K562 (cell line): ENCODE results near the gene PTPN5. TPM values are rescaled to one million over a fixed set of nuclear protein-coding genes. Genes with fewer than 3 reads are reported as not detected.

Experiments
- ATAC-seq: fragments of 200-7000 bp; cut with Tn5 transposase; 3 replicates; pipeline ENCODE4 v1.9.1; 2020; ENCODE audit warnings: moderate library complexity
- BruUV-seq: library from RNA; stranded (reverse); fragments of 400-500 nt; replicated peaks from 2 replicates; lab custom pipeline; 2021; lab: Mats Ljungman, UMichigan
- CTCF ChIA-PET: fragments of 300-600 bp; formaldehyde crosslinking; extraction: SDS; loops from one replicate; lab custom pipeline; 2021; ENCODE audit warnings: low intra/inter-chr PET ratio; lab: Yijun Ruan, JAX
- POLR2A ChIA-PET: fragments of 300-600, 350-650 bp; sonication (Branson Sonifier 250); formaldehyde crosslinking; extraction: SDS; loops from one replicate; lab custom pipeline; 2021; ENCODE audit warnings: antibody characterized with exemption, inconsistent platforms; lab: Yijun Ruan, JAX
- DNase-seq, 4 experiments: peaks; one replicate each; pipeline versions ENCODE4 v3.0.0 to v3.0.0-alpha.2; 2011 to 2018; ENCODE audit warnings: low spot score in 3 of 4, mixed read lengths in 3 of 4; ENCODE audit errors: extremely low read depth in 1 of 4
- FAIRE-seq: peaks from 2 replicates; lab custom pipeline; 2011; peaks lifted over from hg19 to GRCh38; lab: Jason Lieb, UNC
- H2AFZ ChIP-seq: 2 replicates; pipeline ENCODE4 v1.6.0; 2011; ENCODE audit warnings: low read depth, low read length, control low read depth, inconsistent platforms
- H3K27ac ChIP-seq: fragments of 200-600 bp; 3 replicates; pipeline ENCODE4 v1.8.0; 2011; ENCODE audit warnings: low read depth, mild to moderate bottlenecking, control low read depth, inconsistent platforms, low read length, moderate library complexity, mixed read lengths; ENCODE audit errors: extremely low read depth
- H3K27me3 ChIP-seq, 2 experiments: fragments of 300-600 bp in 1 of 2; 2 replicates in 1 of 2; 3 replicates in 1 of 2; pipeline versions ENCODE4 v1.6.0 to v1.8.0; 2011; ENCODE audit warnings: inconsistent platforms in 2 of 2, low read length in 2 of 2, mild to moderate bottlenecking in 1 of 2, mixed read lengths in 1 of 2, moderate library complexity in 1 of 2; ENCODE audit not compliant: control insufficient read depth in 2 of 2, insufficient read depth in 2 of 2
- H3K36me3 ChIP-seq: fragments of 300-600 bp; 3 replicates; pipeline ENCODE4 v1.8.0; 2011; ENCODE audit warnings: mild to moderate bottlenecking, low read length, inconsistent platforms; ENCODE audit not compliant: control insufficient read depth, insufficient read depth
- H3K4me1 ChIP-seq, 2 experiments: fragments of 200-600 bp in 1 of 2; replicated peaks in 1 of 2; 2 replicates in 1 of 2; 3 replicates in 1 of 2; pipeline versions ENCODE4 v1.5.1 to v1.8.0; 2011; ENCODE audit warnings: inconsistent platforms in 2 of 2, low read length in 2 of 2, mild to moderate bottlenecking in 1 of 2, mixed read lengths in 1 of 2, moderate library complexity in 1 of 2; ENCODE audit not compliant: control insufficient read depth in 2 of 2, insufficient read depth in 2 of 2
- H3K4me2 ChIP-seq: 2 replicates; pipeline ENCODE4 v1.6.1; 2011; ENCODE audit warnings: low read length, control low read depth, inconsistent platforms, mixed read lengths; ENCODE audit not compliant: insufficient read depth
- H3K4me3 ChIP-seq: fragments of 200-600 bp; sonication (generic), shearing (Covaris generic); 2 replicates; pipeline ENCODE4 v1.5.1; 2016; ENCODE audit warnings: control low read depth, inconsistent platforms
- H3K79me2 ChIP-seq: fragments of 200-600 bp; 3 replicates; pipeline ENCODE4 v1.8.0; 2011; ENCODE audit warnings: low read length, inconsistent platforms; ENCODE audit not compliant: control insufficient read depth, insufficient read depth
- H3K9ac ChIP-seq, 2 experiments: 2 replicates each; pipeline versions ENCODE4 v1.6.0 to v1.6.1; 2011; ENCODE audit warnings: low read depth in 2 of 2, low read length in 2 of 2, control low read depth in 1 of 2, inconsistent platforms in 1 of 2, mild to moderate bottlenecking in 1 of 2, mixed read lengths in 1 of 2; ENCODE audit not compliant: insufficient read depth in 1 of 2
- H3K9me1 ChIP-seq: one replicate; pipeline ENCODE4 v1.6.0; 2011; ENCODE audit warnings: inconsistent platforms, mild to moderate bottlenecking, low read length, moderate library complexity; ENCODE audit not compliant: control insufficient read depth, insufficient read depth
- H3K9me3 ChIP-seq: replicated peaks from 2 replicates; pipeline ENCODE4 v1.5.1; 2011; ENCODE audit warnings: low read depth, low read length, inconsistent platforms; ENCODE audit not compliant: control insufficient read depth, insufficient read depth
- H4K20me1 ChIP-seq: replicated peaks from 2 replicates; pipeline ENCODE4 v1.6.1; 2011; ENCODE audit warnings: low read length, inconsistent platforms, mixed read lengths; ENCODE audit not compliant: control insufficient read depth, insufficient read depth
- ATF3 ChIP-seq, 2 experiments: fragments of 450-650 bp in 1 of 2; sonication (generic) in 1 of 2; formaldehyde crosslinking in 1 of 2; IDR thresholded peaks in 1 of 2; conservative IDR thresholded peaks in 1 of 2; 2 replicates each; pipeline versions ENCODE4 v1.6.1 to v1.8.1; 2016 to 2023; ENCODE audit warnings: mild to moderate bottlenecking in 2 of 2, moderate library complexity in 2 of 2, inconsistent platforms in 1 of 2, missing genetic modification reagents in 1 of 2
- ATF6 ChIP-seq: sonication (generic); formaldehyde crosslinking; IDR thresholded peaks from 2 replicates; pipeline ENCODE4 v1.4.0; 2020; ENCODE audit warnings: mild to moderate bottlenecking, missing genetic modification reagents
- ETV1 ChIP-seq: fragments of 450-650 bp; conservative IDR thresholded peaks from 2 replicates; pipeline ENCODE4 v1.6.1; 2016; ENCODE audit warnings: missing genetic modification characterization, control low read depth, low read depth, missing compliant biosample characterization
- FOXA3 ChIP-seq, 2 experiments: fragments of 450-650 bp in 1 of 2; sonication (generic) in 1 of 2; formaldehyde crosslinking; IDR thresholded peaks in 1 of 2; conservative IDR thresholded peaks in 1 of 2; 2 replicates each; pipeline versions ENCODE4 v1.4.0 to v1.8.0; 2020 to 2022; ENCODE audit warnings: mild to moderate bottlenecking in 2 of 2, missing genetic modification reagents in 1 of 2
- FOXJ2 ChIP-seq: fragments of 200-800 bp; sonication (Bioruptor generic); IDR thresholded peaks from 2 replicates; pipeline ENCODE4 v1.6.1; 2016; ENCODE audit warnings: missing genetic modification characterization, missing compliant biosample characterization
- GMEB1 ChIP-seq: fragments of 250-450 bp; sonication (Bioruptor Pico); IDR thresholded peaks from 2 replicates; pipeline ENCODE4 v1.4.0; 2020; ENCODE audit warnings: mild to moderate bottlenecking
- HDGF ChIP-seq: fragments of 450-650 bp; IDR thresholded peaks from 2 replicates; pipeline ENCODE4 v1.6.1; 2016
- HIVEP1 ChIP-seq: fragments of 250-450 bp; sonication (Bioruptor Pico); IDR thresholded peaks from 2 replicates; pipeline ENCODE4 v1.4.0; 2020; ENCODE audit warnings: mild to moderate bottlenecking
- MCM3 ChIP-seq: fragments of 450-650 bp; IDR thresholded peaks from 2 replicates; pipeline ENCODE4 v1.6.1; 2016
- RNF219 ChIP-seq: fragments of 250-450 bp; sonication (Bioruptor Pico); IDR thresholded peaks from 2 replicates; pipeline ENCODE4 v1.5.0; 2022; ENCODE audit warnings: mild to moderate bottlenecking
- SOX6 ChIP-seq: fragments of 450-650 bp; IDR thresholded peaks from 2 replicates; pipeline ENCODE4 v1.6.1; 2014; ENCODE audit warnings: mild to moderate bottlenecking
- YBX1 ChIP-seq: fragments of 450-650 bp; IDR thresholded peaks from 2 replicates; pipeline ENCODE4 v1.7.1; 2016; ENCODE audit warnings: mild to moderate bottlenecking
- ZBTB34 ChIP-seq: fragments of 250-450 bp; sonication (Bioruptor Pico); IDR thresholded peaks from 2 replicates; pipeline ENCODE4 v1.8.0; 2021; ENCODE audit warnings: mild to moderate bottlenecking, moderate library complexity
- ZNF551 ChIP-seq: fragments of 250-450 bp; sonication (Bioruptor Pico); IDR thresholded peaks from 2 replicates; pipeline ENCODE4 v1.5.0; 2021; ENCODE audit warnings: mild to moderate bottlenecking, moderate library complexity
- ZNF589 ChIP-seq: fragments of 200-800 bp; sonication (Bioruptor generic); IDR thresholded peaks from 2 replicates; pipeline ENCODE4 v1.6.1; 2016; ENCODE audit warnings: low read depth, missing genetic modification characterization, missing compliant biosample characterization
- ZNF717 ChIP-seq: fragments of 250-450 bp; sonication (Bioruptor Pico); IDR thresholded peaks from 2 replicates; pipeline ENCODE4 v1.5.0; 2021
- WGBS: fragments of 100-300 bp; shearing (Covaris generic); methylation state at CpG from one replicate; pipeline ENCODE4 v1.1.6; 2016; ENCODE audit warnings: low coverage, mixed read lengths; ENCODE audit not compliant: insufficient coverage; ENCODE audit errors: missing lambda C conversion rate; 5-methylcytosine and 5-hydroxymethylcytosine counted together
- in situ Hi-C: fragments of 300-500 bp; cut with MboI; formaldehyde crosslinking; loops from 4 replicates; pipeline ENCODE4 v1.15.0; 2018; ENCODE audit warnings: inconsistent platforms, mixed read lengths
- intact Hi-C: fragments of 100-400 bp; cut with micrococcal nuclease; formaldehyde crosslinking; loops from 2 replicates; pipeline ENCODE4 v1.14.2; 2022
- polyA plus RNA-seq, 8 experiments: library from polyadenylated mRNA; depleted of rRNA in 4 of 8; stranded (reverse) in 5 of 8; unstranded in 3 of 8; fragments of >200 nt; fragmentation: Nextera tagmentation in 2 of 8; fragmentation: Illumina TruSeq in 1 of 8; extraction: Ambion mirVana in 2 of 8; extraction: Trizol in 1 of 8; gene quantifications; 2 replicates each; pipeline versions ENCODE4 v1.2.1 to v1.2.3, GENCODE V29; 2011 to 2014; ENCODE audit warnings: inconsistent platforms in 1 of 8, missing spikeins in 1 of 8
- total RNA-seq, 7 experiments: library from RNA; depleted of rRNA in 6 of 7; stranded (reverse); fragments of >200 nt in 6 of 7; fragmentation: Illumina TruSeq in 2 of 7; extraction: Trizol in 2 of 7; gene quantifications; 2 replicates each; pipeline versions ENCODE4 v1.2.1 to v1.2.3, GENCODE V29; 2011 to 2021; ENCODE audit warnings: low replicate concordance in 1 of 7

Gene PTPN5
- total and polyA plus RNA-seq, 9 of the 15 experiments (the other 6 are each of a cell fraction or from before 2014, with no cell fraction given) = not detected

- peaks cover 8% of the 10 kb centered on the region for H4K20me1 ChIP-seq
- H3K27ac ChIP-seq = no peak overlapping the region
- no peak overlapping the region for H3K4me2 ChIP-seq
- H2AFZ ChIP-seq = no peak overlapping the region
- H3K27me3 ChIP-seq = peaks cover 2 to 53% of the 10 kb centered on the region in 2 experiments; a peak in 4 of 5 replicates
- no peaks in the 10 kb centered on the region for H3K9me3 ChIP-seq
- H3K9me1 ChIP-seq = no peaks in the 10 kb centered on the region
- no peaks in the 10 kb centered on the region for H3K79me2 ChIP-seq
- no peaks in the 10 kb centered on the region for H3K36me3 ChIP-seq
- intact Hi-C loops = no loop called here
- H3K9ac ChIP-seq = no peak overlapping the region
- ATAC-seq (no peak), FAIRE-seq (no peak), DNase-seq (no peak)
- in situ Hi-C loops = no loop called here
- CTCF ChIA-PET = interaction anchor here (0.6 kb wide), 2 partner anchors 232 to 1132 kb away, joined by 3 read pairs; no protein-coding TSS in a partner anchor
- 0% methylated on average over 5 of the region's 5 CpGs for WGBS
- no peaks in the 10 kb centered on the region for H3K4me1 ChIP-seq
- no TSS peak for BruUV-seq
- POLR2A ChIA-PET = no interaction called here
- H3K4me3 ChIP-seq = no peak overlapping the region
- TF ChIP-seq ZBTB34 (CRISPR knock-in tag) (no peak), HDGF (no peak), FOXA3 (CRISPR knock-in tag; conservative IDR thresholded peaks at IDR 0.05 in 1 of 2, IDR thresholded peaks at IDR 0.05 in 1 of 2) (no peak), ATF6 (CRISPR knock-in tag) (no peak), GMEB1 (CRISPR knock-in tag) (no peak), MCM3 (no peak), ZNF717 (CRISPR knock-in tag) (no peak), HIVEP1 (CRISPR knock-in tag) (no peak), YBX1 (no peak), ZNF551 (CRISPR knock-in tag) (no peak), ETV1 (no peak), FOXJ2 (tag) (no peak), ZNF589 (no peak), SOX6 (no peak), RNF219 (CRISPR knock-in tag) (no peak), ATF3 (IDR thresholded peaks at IDR 0.05) (no peak), ATF3 (CRISPR knock-in tag; conservative IDR thresholded peaks at IDR 0.05) (no peak)
Observed at GRCh38 chr11:18772211-18772610, 19.4 kb downstream of the PTPN5 start.
